K562 (cell line): Measurements from ENCODE around the gene FAM184B. TPM values are rescaled to one million over a fixed set of nuclear protein-coding genes. Genes with fewer than 3 reads are reported as not detected.

Source experiments
- ATF6 ChIP-seq: sonication (generic); formaldehyde crosslinking; IDR thresholded peaks from 2 replicates; pipeline ENCODE4 v1.4.0; 2020; ENCODE audit warnings: mild to moderate bottlenecking, missing genetic modification reagents
- CXXC5 ChIP-seq: fragments of 250-450 bp; sonication (Bioruptor Pico); IDR thresholded peaks from 2 replicates; pipeline ENCODE4 v1.8.0; 2022; ENCODE audit warnings: inconsistent platforms, mild to moderate bottlenecking, moderate library complexity
- E2F3 ChIP-seq: fragments of 250-450 bp; sonication (Bioruptor Pico); IDR thresholded peaks from 2 replicates; pipeline ENCODE4 v1.4.0; 2020; ENCODE audit warnings: mild to moderate bottlenecking
- GABPB1 ChIP-seq: sonication (generic); formaldehyde crosslinking; IDR thresholded peaks from 2 replicates; pipeline ENCODE4 v1.8.0; 2022; ENCODE audit warnings: mild to moderate bottlenecking, missing genetic modification reagents
- HES1 ChIP-seq: fragments of 450-650 bp; IDR thresholded peaks from 2 replicates; pipeline ENCODE4 v1.6.1; 2016; ENCODE audit warnings: low read depth, mild to moderate bottlenecking, moderate library complexity
- HMG20A ChIP-seq: fragments of 450-650 bp; formaldehyde crosslinking; conservative IDR thresholded peaks from 2 replicates; pipeline ENCODE4 v1.4.0; 2020; ENCODE audit warnings: mild to moderate bottlenecking, mixed read lengths
- HNRNPUL1 ChIP-seq: fragments of 200-400 bp; formaldehyde crosslinking; IDR thresholded peaks from 2 replicates; pipeline ENCODE4 v1.6.1; 2017; ENCODE audit warnings: low read length
- IRF1 ChIP-seq: sonication (generic); formaldehyde crosslinking; IDR thresholded peaks from 2 replicates; pipeline ENCODE4 v1.8.0; 2022; ENCODE audit warnings: missing genetic modification reagents, mild to moderate bottlenecking, borderline replicate concordance
- KAT7 ChIP-seq: sonication (generic); formaldehyde crosslinking; IDR thresholded peaks from 2 replicates; pipeline ENCODE4 v1.8.0; 2022; ENCODE audit warnings: missing genetic modification reagents, mild to moderate bottlenecking, borderline replicate concordance
- KDM5B ChIP-seq: fragments of 200-600 bp; sonication (generic); IDR thresholded peaks from 2 replicates; pipeline ENCODE4 v1.6.1; 2012; ENCODE audit warnings: low read depth, mild to moderate bottlenecking, moderate library complexity, low read length, control low read depth, inconsistent platforms; ENCODE audit not compliant: insufficient replicate concordance
- MAZ ChIP-seq, 2 experiments: fragments of 450-650 bp in 1 of 2; sonication (generic) in 1 of 2; formaldehyde crosslinking; IDR thresholded peaks in 1 of 2; conservative IDR thresholded peaks in 1 of 2; 2 replicates each; pipeline versions ENCODE4 v1.4.0 to v1.5.0; 2020; ENCODE audit warnings: mild to moderate bottlenecking in 1 of 2, missing genetic modification reagents in 1 of 2
- MBD2 ChIP-seq: sonication (generic); IDR thresholded peaks from 2 replicates; pipeline ENCODE4 v1.6.1; 2016; ENCODE audit warnings: low read depth, borderline replicate concordance
- MXI1 ChIP-seq: IDR thresholded peaks from 2 replicates; pipeline ENCODE4 v1.6.1; 2011; ENCODE audit warnings: low read depth, mild to moderate bottlenecking, improper control_type of control experiment, low read length
- PHTF2 ChIP-seq: fragments of 250-450 bp; sonication (Bioruptor Pico); IDR thresholded peaks from 2 replicates; pipeline ENCODE4 v1.5.0; 2021; ENCODE audit warnings: mild to moderate bottlenecking
- RAD21 ChIP-seq, 2 experiments: fragments of 250-450 bp in 1 of 2; fragments of 450-650 bp in 1 of 2; sonication (Bioruptor Pico) in 1 of 2; formaldehyde crosslinking in 1 of 2; IDR thresholded peaks in 1 of 2; conservative IDR thresholded peaks in 1 of 2; 2 replicates each; pipeline versions ENCODE4 v1.4.0 to v1.8.0; 2020 to 2022; ENCODE audit warnings: mild to moderate bottlenecking in 2 of 2, moderate library complexity in 1 of 2
- RCOR1 ChIP-seq, 2 experiments: IDR thresholded peaks; 2 replicates each; pipeline ENCODE4 v1.6.1; 2012; ENCODE audit warnings: low read depth in 2 of 2, low read length in 2 of 2, borderline replicate concordance in 1 of 2, improper control_type of control experiment in 1 of 2
- SAFB2 ChIP-seq: fragments of 200-400 bp; formaldehyde crosslinking; IDR thresholded peaks from 2 replicates; pipeline ENCODE4 v1.6.1; 2018; ENCODE audit warnings: borderline replicate concordance, low read length, low read depth, moderate library complexity; ENCODE audit not compliant: severe bottlenecking
- SRSF1 ChIP-seq: fragments of 200-400 bp; formaldehyde crosslinking; IDR thresholded peaks from 2 replicates; pipeline ENCODE4 v1.6.1; 2017; ENCODE audit warnings: mild to moderate bottlenecking, low read depth, low read length, moderate library complexity
- SUPT5H ChIP-seq: fragments of 450-650 bp; IDR thresholded peaks from 2 replicates; pipeline ENCODE4 v1.6.1; 2016
- TOE1 ChIP-seq, 2 experiments: fragments of 450-650 bp in 1 of 2; sonication (generic) in 1 of 2; formaldehyde crosslinking in 1 of 2; IDR thresholded peaks; 2 replicates each; pipeline versions ENCODE4 v1.7.1 to v1.8.0; 2016 to 2022; ENCODE audit warnings: borderline replicate concordance in 2 of 2, mild to moderate bottlenecking in 2 of 2, antibody characterized with exemption in 1 of 2, inconsistent platforms in 1 of 2, low read depth in 1 of 2, missing genetic modification reagents in 1 of 2, moderate library complexity in 1 of 2
- ZNF146 ChIP-seq: IDR thresholded peaks from one replicate; pipeline ENCODE4 v1.6.1; 2018; ENCODE audit warnings: missing compliant biosample characterization; ENCODE audit not compliant: unreplicated experiment
- ZNF239 ChIP-seq: fragments of 250-450 bp; sonication (Bioruptor Pico); IDR thresholded peaks from 2 replicates; pipeline ENCODE4 v1.4.0; 2020; ENCODE audit warnings: mild to moderate bottlenecking
- ZNF263 ChIP-seq: sonication (generic); formaldehyde crosslinking; IDR thresholded peaks from 2 replicates; pipeline ENCODE4 v1.8.0; 2022; ENCODE audit warnings: mild to moderate bottlenecking, missing genetic modification reagents, borderline replicate concordance
- ZNF785 ChIP-seq: fragments of 250-450 bp; sonication (Bioruptor Pico); IDR thresholded peaks from 2 replicates; pipeline ENCODE4 v1.4.0; 2020; ENCODE audit warnings: mild to moderate bottlenecking
- polyA plus RNA-seq, 8 experiments: library from polyadenylated mRNA; depleted of rRNA in 4 of 8; stranded (reverse) in 5 of 8; unstranded in 3 of 8; fragments of >200 nt; fragmentation: Nextera tagmentation in 2 of 8; fragmentation: Illumina TruSeq in 1 of 8; extraction: Ambion mirVana in 2 of 8; extraction: Trizol in 1 of 8; gene quantifications; 2 replicates each; pipeline versions ENCODE4 v1.2.1 to v1.2.3, GENCODE V29; 2011 to 2014; ENCODE audit warnings: inconsistent platforms in 1 of 8, missing spikeins in 1 of 8
- total RNA-seq, 7 experiments: library from RNA; depleted of rRNA in 6 of 7; stranded (reverse); fragments of >200 nt in 6 of 7; fragmentation: Illumina TruSeq in 2 of 7; extraction: Trizol in 2 of 7; gene quantifications; 2 replicates each; pipeline versions ENCODE4 v1.2.1 to v1.2.3, GENCODE V29; 2011 to 2021; ENCODE audit warnings: low replicate concordance in 1 of 7

FAM184B gene
- total and polyA plus RNA-seq, 9 of the 15 experiments (the other 6 are each of a cell fraction or from before 2014, with no cell fraction given) = not detected

- 0 out of 2 replicates have a peak, but pooled peaks have one; percentile 15 for TF ChIP-seq CXXC5 (CRISPR knock-in tag)
- no peak for TF ChIP-seq MXI1
- no peak for TF ChIP-seq KAT7 (CRISPR knock-in tag)
- no peak for TF ChIP-seq KDM5B
- no peak for TF ChIP-seq HNRNPUL1
- no peak for TF ChIP-seq TOE1 (IDR thresholded peaks at IDR 0.05; ENCODE audit: borderline replicate concordance)
- no peak for TF ChIP-seq TOE1 (CRISPR knock-in tag; IDR thresholded peaks at IDR 0.05; ENCODE audit: borderline replicate concordance, low read depth)
- TF ChIP-seq ZNF146 (CRISPR knock-in tag) = no peak
- TF ChIP-seq MBD2 = no peak
- no peak for TF ChIP-seq PHTF2 (CRISPR knock-in tag)
- TF ChIP-seq RCOR1 (IDR thresholded peaks at IDR 0.05; ENCODE audit: borderline replicate concordance in 1 of 2, low read depth in 2 of 2, low read length in 2 of 2) = peak; percentile 90 to 91
- no peak for TF ChIP-seq SAFB2
- no peak for TF ChIP-seq SUPT5H
- no peak for TF ChIP-seq GABPB1 (CRISPR knock-in tag)
- TF ChIP-seq ZNF239 (CRISPR knock-in tag) = no peak
- no peak for TF ChIP-seq ZNF263 (CRISPR knock-in tag)
- TF ChIP-seq HES1 = no peak; the same call in 1 of the 2 replicates
- TF ChIP-seq SRSF1 = no peak
- TF ChIP-seq HMG20A = no peak
- no peak for TF ChIP-seq ZNF785 (CRISPR knock-in tag)
- TF ChIP-seq IRF1 = no peak
- TF ChIP-seq ATF6 = no peak
- no peak for TF ChIP-seq E2F3 (CRISPR knock-in tag)
- no peak for TF ChIP-seq RAD21 (CRISPR knock-in tag; conservative IDR thresholded peaks at IDR 0.05 in 1 of 2, IDR thresholded peaks at IDR 0.05 in 1 of 2)
- TF ChIP-seq MAZ (CRISPR knock-in tag; conservative IDR thresholded peaks at IDR 0.05 in 1 of 2, IDR thresholded peaks at IDR 0.05 in 1 of 2) = peak in 1 of 2 experiments; percentile 51; a peak in 1 of 4 replicates
Measured at GRCh38 chr4:17670423-17670822, 111.0 kb downstream of the FAM184B start (continued).
